Panc1 (cell line): ENCODE results near the gene SF3A1. TPM values are rescaled to one million over a fixed set of nuclear protein-coding genes. Genes with fewer than 3 reads are reported as not detected.

ENCODE experiments used
- ATAC-seq: fragments of 200-7000 bp; cut with Tn5 transposase; 2 replicates; pipeline ENCODE4 v1.9.1; 2020; ENCODE audit warnings: mild to moderate bottlenecking, moderate library complexity
- BruUV-seq: library from RNA; stranded (reverse); fragments of 400-500 nt; replicated peaks from 2 replicates; lab custom pipeline; 2021; lab: Mats Ljungman, UMichigan
- CTCF ChIA-PET: fragments of 300-600 bp; sonication (Branson Sonifier 250); formaldehyde crosslinking; loops from one replicate; lab custom pipeline; 2022; ENCODE audit warnings: antibody characterized with exemption; lab: Charles Lee
- POLR2A ChIA-PET: fragments of 300-600 bp; sonication (Branson Sonifier 250); formaldehyde crosslinking; loops from one replicate; lab custom pipeline; 2022; ENCODE audit warnings: antibody characterized with exemption; lab: Charles Lee
- DNase-seq: peaks from one replicate; pipeline ENCODE4 v3.0.0-alpha.2; 2010; ENCODE audit warnings: low read depth, low spot score
- H3K27ac ChIP-seq: 2 replicates; pipeline ENCODE4 v1.5.1; 2011; ENCODE audit warnings: mild to moderate bottlenecking, low read length, inconsistent platforms
- H3K27me3 ChIP-seq: fragments of 200-500 bp; sonication (Bioruptor generic); 2 replicates; pipeline ENCODE4 v1.6.0; 2014; ENCODE audit warnings: low read length, inconsistent platforms; ENCODE audit not compliant: control insufficient read depth, insufficient read depth
- H3K36me3 ChIP-seq: fragments of 200-500 bp; sonication (Bioruptor generic); 2 replicates; pipeline ENCODE4 v1.5.1; 2014; ENCODE audit warnings: inconsistent platforms, mild to moderate bottlenecking, low read length, moderate library complexity; ENCODE audit not compliant: control insufficient read depth, insufficient read depth
- H3K4me1 ChIP-seq: 2 replicates; pipeline ENCODE4 v1.5.1; 2011; ENCODE audit warnings: inconsistent platforms, mild to moderate bottlenecking, low read length, moderate library complexity; ENCODE audit not compliant: control insufficient read depth, insufficient read depth
- H3K4me3 ChIP-seq, 2 experiments: 2 replicates each; pipeline ENCODE4 v1.5.1; 2011 to 2012; ENCODE audit warnings: low read depth in 2 of 2, low read length in 2 of 2, mild to moderate bottlenecking in 2 of 2, inconsistent platforms in 1 of 2, moderate library complexity in 1 of 2
- H3K9me3 ChIP-seq: fragments of 200-500 bp; sonication (Bioruptor generic); 2 replicates; pipeline ENCODE4 v1.5.1; 2014; ENCODE audit warnings: low read depth, mild to moderate bottlenecking, inconsistent platforms, low read length, moderate library complexity; ENCODE audit not compliant: control insufficient read depth, insufficient read depth
- CTCF ChIP-seq: fragments of 450-650 bp; IDR thresholded peaks from 2 replicates; pipeline ENCODE4 v1.5.1; 2017; ENCODE audit warnings: mild to moderate bottlenecking
- POLR2AphosphoS5 ChIP-seq: IDR thresholded peaks from 2 replicates; pipeline ENCODE4 v1.6.1; 2012; ENCODE audit warnings: mild to moderate bottlenecking, low read depth, low read length, moderate library complexity
- SIN3A ChIP-seq: IDR thresholded peaks from 2 replicates; pipeline ENCODE4 v1.6.1; 2012; ENCODE audit warnings: low read depth, mild to moderate bottlenecking, low read length, moderate library complexity, borderline replicate concordance; ENCODE audit not compliant: insufficient read depth
- TCF7L2 ChIP-seq: IDR thresholded peaks from 2 replicates; pipeline ENCODE4 v1.6.1; 2011; ENCODE audit warnings: mild to moderate bottlenecking, low read depth, low read length, inconsistent platforms
- in situ Hi-C: cut with HindIII; loops from 2 replicates; pipeline ENCODE4 v1.10.0; 2016; ENCODE audit warnings: low sequenced_read_pairs, low pct_unique_long_range_greater_than_20kb
- intact Hi-C: fragments of 100-400 bp; cut with micrococcal nuclease; formaldehyde crosslinking; loops from one replicate; pipeline ENCODE4 v1.10.0; 2022; ENCODE audit not compliant: unreplicated experiment
- total RNA-seq: library from RNA; stranded (reverse); gene quantifications from one replicate; pipeline ENCODE4 v1.2.1, GENCODE V29; 2021; ENCODE audit not compliant: unreplicated experiment
- TF ChIP-seq, protein P1 (sequence below), 2 experiments: IDR thresholded peaks; 2 replicates each; pipeline ENCODE4 v1.6.1; 2011 to 2012; ENCODE audit warnings: low read depth in 2 of 2, control low read depth in 1 of 2, low read length in 1 of 2, mild to moderate bottlenecking in 1 of 2, moderate library complexity in 1 of 2; ENCODE audit not compliant: insufficient read depth in 1 of 2

The SF3A1 gene
- total RNA-seq, 1 experiment from 2014 or later: 176 TPM

DNA sequence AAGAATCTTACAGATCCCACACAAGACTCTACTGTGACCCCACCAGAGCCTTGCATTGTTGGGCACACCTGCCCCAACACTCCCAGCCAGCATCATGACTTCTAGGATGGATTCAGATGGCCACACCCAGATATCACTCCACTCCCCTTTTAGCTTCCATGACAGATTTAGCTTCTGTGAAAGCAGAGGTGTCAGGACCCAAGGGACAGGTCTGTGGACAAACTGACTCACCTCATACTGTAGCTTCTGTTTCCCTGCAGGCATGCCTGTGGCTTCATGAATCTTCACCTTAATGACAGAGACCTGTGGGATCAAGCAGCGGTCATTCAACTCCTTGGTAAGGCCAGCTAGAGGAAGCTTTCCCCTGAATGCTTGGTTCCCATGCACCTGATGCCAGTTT lies 21.5 kb downstream of the SF3A1 start:
- ATAC-seq (no peak), DNase-seq (no peak)
- ChIA-PET POLR2A (interaction anchor here (0.7 kb wide), 1 partner anchor 22 kb away, joined by 3 read pairs; the partner anchor contains the start of genes CCDC157 and SF3A1), CTCF (no interaction called here)
- Histone ChIP-seq H3K36me3 (peaks cover 3% of the 10 kb centered on the region), H3K4me3 (no peak overlapping the region), H3K27ac (no peak overlapping the region), H3K9me3 (no peaks in the 10 kb centered on the region), H3K4me1 (no peaks in the 10 kb centered on the region), H3K27me3 (no peaks in the 10 kb centered on the region)
- intact Hi-C loops (no loop called here), in situ Hi-C loops (no loop called here)
- TF ChIP-seq, protein P1, sequence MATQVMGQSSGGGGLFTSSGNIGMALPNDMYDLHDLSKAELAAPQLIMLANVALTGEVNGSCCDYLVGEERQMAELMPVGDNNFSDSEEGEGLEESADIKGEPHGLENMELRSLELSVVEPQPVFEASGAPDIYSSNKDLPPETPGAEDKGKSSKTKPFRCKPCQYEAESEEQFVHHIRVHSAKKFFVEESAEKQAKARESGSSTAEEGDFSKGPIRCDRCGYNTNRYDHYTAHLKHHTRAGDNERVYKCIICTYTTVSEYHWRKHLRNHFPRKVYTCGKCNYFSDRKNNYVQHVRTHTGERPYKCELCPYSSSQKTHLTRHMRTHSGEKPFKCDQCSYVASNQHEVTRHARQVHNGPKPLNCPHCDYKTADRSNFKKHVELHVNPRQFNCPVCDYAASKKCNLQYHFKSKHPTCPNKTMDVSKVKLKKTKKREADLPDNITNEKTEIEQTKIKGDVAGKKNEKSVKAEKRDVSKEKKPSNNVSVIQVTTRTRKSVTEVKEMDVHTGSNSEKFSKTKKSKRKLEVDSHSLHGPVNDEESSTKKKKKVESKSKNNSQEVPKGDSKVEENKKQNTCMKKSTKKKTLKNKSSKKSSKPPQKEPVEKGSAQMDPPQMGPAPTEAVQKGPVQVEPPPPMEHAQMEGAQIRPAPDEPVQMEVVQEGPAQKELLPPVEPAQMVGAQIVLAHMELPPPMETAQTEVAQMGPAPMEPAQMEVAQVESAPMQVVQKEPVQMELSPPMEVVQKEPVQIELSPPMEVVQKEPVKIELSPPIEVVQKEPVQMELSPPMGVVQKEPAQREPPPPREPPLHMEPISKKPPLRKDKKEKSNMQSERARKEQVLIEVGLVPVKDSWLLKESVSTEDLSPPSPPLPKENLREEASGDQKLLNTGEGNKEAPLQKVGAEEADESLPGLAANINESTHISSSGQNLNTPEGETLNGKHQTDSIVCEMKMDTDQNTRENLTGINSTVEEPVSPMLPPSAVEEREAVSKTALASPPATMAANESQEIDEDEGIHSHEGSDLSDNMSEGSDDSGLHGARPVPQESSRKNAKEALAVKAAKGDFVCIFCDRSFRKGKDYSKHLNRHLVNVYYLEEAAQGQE (IDR thresholded peaks at IDR 0.05; ENCODE audit: insufficient read depth in 1 of 2, low read depth in 2 of 2, low read length in 1 of 2): no peak
- TF ChIP-seq POLR2AphosphoS5 (no peak), SIN3A (no peak), CTCF (no peak), TCF7L2 (no peak)
- no TSS peak for BruUV-seq

GRCh38 chr22:30334646-30335045 lies 22.0 kb downstream of the SF3A1 start:
- TF ChIP-seq, protein P1 (IDR thresholded peaks at IDR 0.05; ENCODE audit: insufficient read depth in 1 of 2, low read depth in 2 of 2, low read length in 1 of 2): no peak
- TF ChIP-seq POLR2AphosphoS5 (no peak), CTCF (no peak), SIN3A (no peak), TCF7L2 (no peak)
- POLR2A ChIA-PET: interaction anchor here (0.7 kb wide), 1 partner anchor 22 kb away, joined by 3 read pairs; the partner anchor contains the start of genes CCDC157 and SF3A1
- no TSS peak for BruUV-seq
- no peak overlapping the region for H3K27ac ChIP-seq
- CTCF ChIA-PET: no interaction called here
- H3K36me3 ChIP-seq: peaks cover 3% of the 10 kb centered on the region
- H3K27me3 ChIP-seq: no peaks in the 10 kb centered on the region
- ATAC-seq (no peak), DNase-seq (no peak)
- in situ Hi-C loops: no loop called here
- H3K9me3 ChIP-seq: no peaks in the 10 kb centered on the region
- no peaks in the 10 kb centered on the region for H3K4me1 ChIP-seq
- no peak overlapping the region for H3K4me3 ChIP-seq
- intact Hi-C loops: no loop called here
